H1 (cell line): ENCODE data around the gene TINAGL1. TPM values are rescaled to one million over a fixed set of nuclear protein-coding genes. Genes with fewer than 3 reads are reported as not detected.

Source experiments
- CTCF ChIA-PET: fragments of 300-600 bp; sonication (Branson Sonifier 250); formaldehyde crosslinking; loops from one replicate; lab custom pipeline; 2021; ENCODE audit not compliant: partially characterized antibody; lab: Charles Lee
- POLR2A ChIA-PET: fragments of 300-600 bp; sonication (Branson Sonifier 250); formaldehyde crosslinking; loops from one replicate; lab custom pipeline; 2021; ENCODE audit warnings: inconsistent platforms; ENCODE audit not compliant: partially characterized antibody; lab: Charles Lee
- DNase-seq, 2 experiments: peaks; one replicate each; pipeline versions ENCODE4 v3.0.0 to v3.0.0-alpha.2; 2010 to 2022; ENCODE audit warnings: low spot score in 2 of 2, low read depth in 1 of 2, mixed read lengths in 1 of 2
- FAIRE-seq: peaks from 2 replicates; lab custom pipeline; 2011; peaks lifted over from hg19 to GRCh38; lab: Jason Lieb, UNC
- H2AFZ ChIP-seq: 2 replicates; pipeline ENCODE4 v1.8.1; 2012; ENCODE audit warnings: low read length, inconsistent platforms
- H2AK5ac ChIP-seq: 2 replicates; pipeline ENCODE4 v1.6.1; 2013; ENCODE audit warnings: low read depth, low read length
- H2BK120ac ChIP-seq: replicated peaks from 2 replicates; pipeline ENCODE3; 2013; ENCODE audit warnings: low read depth, low read length, inconsistent platforms
- H2BK12ac ChIP-seq: 2 replicates; pipeline ENCODE4 v1.6.1; 2013; ENCODE audit warnings: low read depth, low read length
- H2BK15ac ChIP-seq: 2 replicates; pipeline ENCODE4 v1.6.1; 2013; ENCODE audit warnings: low read length
- H2BK20ac ChIP-seq: 2 replicates; pipeline ENCODE4 v1.6.1; 2013; ENCODE audit warnings: low read length
- H2BK5ac ChIP-seq: 2 replicates; pipeline ENCODE4 v1.6.1; 2013; ENCODE audit warnings: low read depth, low read length
- H3K14ac ChIP-seq: 2 replicates; pipeline ENCODE4 v1.6.1; 2013; ENCODE audit warnings: inconsistent platforms; ENCODE audit not compliant: insufficient read length
- H3K18ac ChIP-seq: 2 replicates; pipeline ENCODE4 v1.6.1; 2013; ENCODE audit warnings: low read length; ENCODE audit errors: extremely low read depth
- H3K23ac ChIP-seq: 2 replicates; pipeline ENCODE4 v1.6.1; 2013; ENCODE audit warnings: inconsistent platforms; ENCODE audit not compliant: insufficient read length
- H3K23me2 ChIP-seq: 2 replicates; pipeline ENCODE4 v1.6.1; 2013; ENCODE audit warnings: low read depth, low read length
- H3K27ac ChIP-seq: 2 replicates; pipeline ENCODE4 v1.6.1; 2011; ENCODE audit warnings: low read depth, low read length, inconsistent platforms
- H3K27me3 ChIP-seq, 4 experiments: replicated peaks in 1 of 4; 1 replicate in 1 of 4; 2 replicates in 3 of 4; pipeline versions ENCODE4 v1.6.1 to v1.8.1; 2011 to 2013; ENCODE audit warnings: low read length in 3 of 4, mild to moderate bottlenecking in 3 of 4, inconsistent platforms in 2 of 4, mixed read lengths in 2 of 4, moderate library complexity in 1 of 4; ENCODE audit not compliant: control insufficient read depth in 3 of 4, insufficient read depth in 3 of 4; ENCODE audit errors: extremely low read depth in 1 of 4
- H3K36me3 ChIP-seq, 4 experiments: 2 replicates each; pipeline versions ENCODE4 v1.6.1 to v1.8.1; 2011 to 2013; ENCODE audit warnings: mild to moderate bottlenecking in 4 of 4, low read length in 3 of 4, moderate library complexity in 2 of 4, control low read depth in 1 of 4, inconsistent platforms in 1 of 4; ENCODE audit not compliant: insufficient read depth in 4 of 4, control insufficient read depth in 2 of 4
- H3K4ac ChIP-seq: replicated peaks from 2 replicates; pipeline ENCODE3; 2013; ENCODE audit warnings: low read length, low read depth, mixed read lengths, inconsistent platforms; ENCODE audit not compliant: insufficient read length
- H3K4me1 ChIP-seq, 4 experiments: replicated peaks in 1 of 4; 1 replicate in 1 of 4; 2 replicates in 3 of 4; pipeline versions ENCODE4 v1.6.1 to v1.8.1; 2011 to 2013; ENCODE audit warnings: low read length in 3 of 4, inconsistent platforms in 2 of 4, mixed read lengths in 1 of 4; ENCODE audit not compliant: insufficient read depth in 4 of 4, control insufficient read depth in 3 of 4
- H3K4me2 ChIP-seq, 2 experiments: 2 replicates each; pipeline versions ENCODE4 v1.6.1 to v1.8.1; 2011 to 2013; ENCODE audit warnings: low read depth in 2 of 2, low read length in 2 of 2, control low read depth in 1 of 2, inconsistent platforms in 1 of 2, mild to moderate bottlenecking in 1 of 2; ENCODE audit not compliant: insufficient read depth in 1 of 2
- H3K4me3 ChIP-seq, 4 experiments: fragments of 200-600, 300-600 bp in 1 of 4; sonication (generic), shearing (Covaris generic), sonication (Bioruptor Twin) in 1 of 4; 2 replicates each; pipeline versions ENCODE4 v1.5.1 to v1.8.1; 2011 to 2016; ENCODE audit warnings: low read length in 4 of 4, low read depth in 3 of 4, control low read depth in 2 of 4, inconsistent platforms in 2 of 4, mild to moderate bottlenecking in 2 of 4, mixed read lengths in 1 of 4, moderate library complexity in 1 of 4; ENCODE audit not compliant: insufficient read depth in 2 of 4; ENCODE audit errors: extremely low read depth in 1 of 4
- H3K56ac ChIP-seq: replicated peaks from 2 replicates; pipeline ENCODE3; 2013; ENCODE audit warnings: low read depth, mild to moderate bottlenecking, mixed read lengths, low read length, inconsistent platforms; ENCODE audit not compliant: insufficient read length
- H3K79me1 ChIP-seq: 2 replicates; pipeline ENCODE4 v1.6.1; 2013; ENCODE audit warnings: low read depth, low read length, control low read depth
- H3K79me2 ChIP-seq, 2 experiments: 2 replicates each; pipeline versions ENCODE4 v1.6.1 to v1.8.1; 2012 to 2013; ENCODE audit warnings: low read length in 2 of 2, mild to moderate bottlenecking in 2 of 2, inconsistent platforms in 1 of 2; ENCODE audit not compliant: insufficient read depth in 2 of 2, control insufficient read depth in 1 of 2
- H3K9ac ChIP-seq, 4 experiments: replicated peaks in 1 of 4; 1 replicate in 1 of 4; 2 replicates in 3 of 4; pipeline versions ENCODE4 v1.6.1 to v1.8.1; 2011 to 2013; ENCODE audit warnings: low read depth in 3 of 4, low read length in 3 of 4, control low read depth in 2 of 4, mild to moderate bottlenecking in 2 of 4, moderate library complexity in 2 of 4, inconsistent platforms in 1 of 4; ENCODE audit errors: extremely low read depth in 1 of 4
- H3K9me3 ChIP-seq, 2 experiments: 2 replicates each; pipeline versions ENCODE4 v1.6.1 to v1.8.1; 2012 to 2013; ENCODE audit warnings: mild to moderate bottlenecking in 2 of 2, moderate library complexity in 2 of 2, control low read depth in 1 of 2, inconsistent platforms in 1 of 2, low read depth in 1 of 2, low read length in 1 of 2, mixed read lengths in 1 of 2; ENCODE audit not compliant: insufficient read depth in 2 of 2
- H4K20me1 ChIP-seq, 2 experiments: replicated peaks in 1 of 2; 2 replicates each; pipeline versions ENCODE3 to v1.8.1; 2011 to 2013; ENCODE audit warnings: inconsistent platforms in 2 of 2, low read length in 2 of 2, mild to moderate bottlenecking in 1 of 2; ENCODE audit not compliant: insufficient read depth in 2 of 2, control insufficient read depth in 1 of 2
- H4K5ac ChIP-seq: 2 replicates; pipeline ENCODE4 v1.6.1; 2013; ENCODE audit warnings: low read length, low read depth, mixed read lengths, inconsistent platforms; ENCODE audit not compliant: insufficient read length
- H4K8ac ChIP-seq: 2 replicates; pipeline ENCODE4 v1.8.0; 2013; ENCODE audit warnings: mild to moderate bottlenecking, moderate library complexity, low read length, inconsistent platforms; ENCODE audit not compliant: insufficient read depth; ENCODE audit errors: extremely low read depth
- H4K91ac ChIP-seq: replicated peaks from 2 replicates; pipeline ENCODE3; 2013; ENCODE audit warnings: low read length, mixed read lengths, inconsistent platforms; ENCODE audit not compliant: insufficient read length
- ATF3 ChIP-seq: IDR thresholded peaks from 2 replicates; pipeline ENCODE4 v1.6.1; 2011; ENCODE audit warnings: low read depth, mild to moderate bottlenecking, low read length; ENCODE audit not compliant: insufficient read depth
- RAD21 ChIP-seq, 2 experiments: IDR thresholded peaks in 1 of 2; conservative IDR thresholded peaks in 1 of 2; 2 replicates each; pipeline ENCODE4 v1.6.1; 2011; ENCODE audit warnings: low read depth in 2 of 2, low read length in 2 of 2, improper control_type of control experiment in 1 of 2, inconsistent platforms in 1 of 2, mild to moderate bottlenecking in 1 of 2, moderate library complexity in 1 of 2
- SIN3A ChIP-seq, 2 experiments: IDR thresholded peaks in 1 of 2; conservative IDR thresholded peaks in 1 of 2; 2 replicates each; pipeline ENCODE4 v1.6.1; 2011 to 2012; ENCODE audit warnings: low read length in 2 of 2, improper control_type of control experiment in 1 of 2, low read depth in 1 of 2, mild to moderate bottlenecking in 1 of 2
- TEAD4 ChIP-seq: IDR thresholded peaks from 2 replicates; pipeline ENCODE4 v1.6.1; 2012; ENCODE audit warnings: low read depth, low read length, inconsistent platforms, mixed read lengths
- WGBS, 2 experiments: shearing (Covaris generic) in 1 of 2; methylation state at CpG; one replicate each; pipeline versions ENCODE4 v1.1.6 to v1.1.7; 2013 to 2015; ENCODE audit warnings: low lambda C conversion rate in 2 of 2, mixed read lengths in 2 of 2, inconsistent platforms in 1 of 2, low coverage in 1 of 2, missing lambda C conversion rate in 1 of 2; ENCODE audit not compliant: insufficient replicate concordance in 2 of 2, insufficient coverage in 1 of 2, insufficient read length in 1 of 2; ENCODE audit errors: extremely low coverage in 1 of 2, missing lambda C conversion rate in 1 of 2; 5-methylcytosine and 5-hydroxymethylcytosine counted together
- polyA plus RNA-seq, 7 experiments: library from polyadenylated mRNA; depleted of rRNA in 3 of 7; stranded (reverse) in 5 of 7; unstranded in 2 of 7; fragments of >200 nt in 5 of 7; fragments of 200-250 nt in 2 of 7; gene quantifications; 1 replicate in 5 of 7; 2 replicates in 1 of 7; 4 replicates in 1 of 7; pipeline versions ENCODE4 v1.2.1 to v1.2.3, GENCODE V29; 2011 to 2013; ENCODE audit warnings: missing spikeins in 2 of 7, mixed read lengths in 2 of 7
- total RNA-seq: library from RNA; stranded (reverse); fragmentation: NEBNext Ultra II Directional; extraction: Animal tissue kit (Norgen Biotek cat#: 25700); gene quantifications from 2 replicates; pipeline ENCODE4 v1.2.1, GENCODE V29; 2021
- TF ChIP-seq, protein P1 (sequence below), 3 experiments: IDR thresholded peaks; 1 replicate in 2 of 3; 2 replicates in 1 of 3; pipeline versions ENCODE4 v1.5.1 to v1.6.1; 2011; ENCODE audit warnings: low read length in 3 of 3, mild to moderate bottlenecking in 3 of 3, inconsistent platforms in 2 of 3, low read depth in 1 of 3, moderate library complexity in 1 of 3; ENCODE audit not compliant: insufficient read depth in 1 of 3; ENCODE audit errors: control extremely low read depth in 1 of 3

TINAGL1 gene
- total and polyA plus RNA-seq, 2 of the 8 experiments (the other 6 are each of a cell fraction or from before 2014, with no cell fraction given) = 11.2 to 21.7 TPM

GRCh38 chr1:31591425-31592093 lies 15.2 kb downstream of the TINAGL1 start:
- POLR2A ChIA-PET = interaction anchor here (0.7 to 1.9 kb wide), 3 partner anchors 27 to 156 kb away, joined by 3 to 7 read pairs (median 5); no protein-coding TSS in a partner anchor
- peak in 1 of 2 experiments; percentile 45 for DNase-seq

More at GRCh38 chr1:31591425-31592093, 15.2 kb downstream of the TINAGL1 start:
- H4K20me1 ChIP-seq = no peaks in the 10 kb centered on the region
- H3K56ac ChIP-seq = no peak overlapping the region
- peaks cover 2 to 9% (median 6%) of the 10 kb centered on the region in 4 experiments; a peak in 6 of 7 replicates for H3K4me1 ChIP-seq
- H3K23me2 ChIP-seq = no peaks in the 10 kb centered on the region; the same call in 1 of the 2 replicates
- no peak overlapping the region for H2AK5ac ChIP-seq
- no peak overlapping the region for H3K4me2 ChIP-seq
- H3K23ac ChIP-seq = no peak overlapping the region
- TF ChIP-seq RAD21 (IDR thresholded peaks at IDR 0.05 in 1 of 2, conservative IDR thresholded peaks at IDR 0.05 in 1 of 2; ENCODE audit: low read depth in 2 of 2, low read length in 2 of 2) = no peak
- TF ChIP-seq TEAD4 = no peak
- no peak for TF ChIP-seq ATF3
- no peak for TF ChIP-seq SIN3A (conservative IDR thresholded peaks at IDR 0.05 in 1 of 2, IDR thresholded peaks at IDR 0.05 in 1 of 2; ENCODE audit: low read depth in 1 of 2, low read length in 2 of 2)
- TF ChIP-seq, protein P1, sequence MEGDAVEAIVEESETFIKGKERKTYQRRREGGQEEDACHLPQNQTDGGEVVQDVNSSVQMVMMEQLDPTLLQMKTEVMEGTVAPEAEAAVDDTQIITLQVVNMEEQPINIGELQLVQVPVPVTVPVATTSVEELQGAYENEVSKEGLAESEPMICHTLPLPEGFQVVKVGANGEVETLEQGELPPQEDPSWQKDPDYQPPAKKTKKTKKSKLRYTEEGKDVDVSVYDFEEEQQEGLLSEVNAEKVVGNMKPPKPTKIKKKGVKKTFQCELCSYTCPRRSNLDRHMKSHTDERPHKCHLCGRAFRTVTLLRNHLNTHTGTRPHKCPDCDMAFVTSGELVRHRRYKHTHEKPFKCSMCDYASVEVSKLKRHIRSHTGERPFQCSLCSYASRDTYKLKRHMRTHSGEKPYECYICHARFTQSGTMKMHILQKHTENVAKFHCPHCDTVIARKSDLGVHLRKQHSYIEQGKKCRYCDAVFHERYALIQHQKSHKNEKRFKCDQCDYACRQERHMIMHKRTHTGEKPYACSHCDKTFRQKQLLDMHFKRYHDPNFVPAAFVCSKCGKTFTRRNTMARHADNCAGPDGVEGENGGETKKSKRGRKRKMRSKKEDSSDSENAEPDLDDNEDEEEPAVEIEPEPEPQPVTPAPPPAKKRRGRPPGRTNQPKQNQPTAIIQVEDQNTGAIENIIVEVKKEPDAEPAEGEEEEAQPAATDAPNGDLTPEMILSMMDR (IDR thresholded peaks at IDR 0.05; ENCODE audit: control extremely low read depth in 1 of 3, insufficient read depth in 1 of 3, low read depth in 1 of 3, low read length in 3 of 3) = no peak
- no peak overlapping the region for H4K5ac ChIP-seq
- H4K8ac ChIP-seq = no peak overlapping the region
- H3K79me1 ChIP-seq = no peaks in the 10 kb centered on the region
- no peak overlapping the region for H3K4ac ChIP-seq
- H3K14ac ChIP-seq = no peak overlapping the region
- no peak overlapping the region for H3K9ac ChIP-seq
- H4K91ac ChIP-seq = no peak overlapping the region
- H2BK120ac ChIP-seq = no peak overlapping the region
- no peak overlapping the region for H2BK15ac ChIP-seq
- no peak overlapping the region for H2BK12ac ChIP-seq
- H3K27ac ChIP-seq = no peak overlapping the region
- no peaks in the 10 kb centered on the region for H3K9me3 ChIP-seq
- no peak overlapping the region for H2AFZ ChIP-seq
- no peaks in the 10 kb centered on the region for H3K36me3 ChIP-seq
- H3K79me2 ChIP-seq = no peaks in the 10 kb centered on the region
- no peak for FAIRE-seq
- CTCF ChIA-PET = interaction anchor here (0.6 to 3.9 kb wide), 19 partner anchors 10 to 398 kb away, joined by 3 to 62 read pairs (median 4); partner anchors contain the start of gene TINAGL1
- peak overlapping the region; percentile 62; the same call in 1 of the 2 replicates for H2BK20ac ChIP-seq
- no peak overlapping the region for H3K4me3 ChIP-seq
- H2BK5ac ChIP-seq = no peak overlapping the region
- WGBS, 2 experiments = 73% methylated on average over 11 of the region's 11 CpGs; no CpG with 5 or more reads in 1 of the 2 experiments
- H3K18ac ChIP-seq = no peak overlapping the region
- H3K27me3 ChIP-seq = peaks cover 0 to 12% (median 5%) of the 10 kb centered on the region in 4 experiments; a peak in 4 of 7 replicates
